ENCODE data around the gene MFSD2B. TPM values are rescaled to one million over a fixed set of nuclear protein-coding genes. Genes with fewer than 3 reads are reported as not detected.

The MFSD2B gene
- total and polyA plus RNA-seq, 7 donors = 0.03 to 0.28 (median 0.12) TPM; not detected in 2

DNA sequence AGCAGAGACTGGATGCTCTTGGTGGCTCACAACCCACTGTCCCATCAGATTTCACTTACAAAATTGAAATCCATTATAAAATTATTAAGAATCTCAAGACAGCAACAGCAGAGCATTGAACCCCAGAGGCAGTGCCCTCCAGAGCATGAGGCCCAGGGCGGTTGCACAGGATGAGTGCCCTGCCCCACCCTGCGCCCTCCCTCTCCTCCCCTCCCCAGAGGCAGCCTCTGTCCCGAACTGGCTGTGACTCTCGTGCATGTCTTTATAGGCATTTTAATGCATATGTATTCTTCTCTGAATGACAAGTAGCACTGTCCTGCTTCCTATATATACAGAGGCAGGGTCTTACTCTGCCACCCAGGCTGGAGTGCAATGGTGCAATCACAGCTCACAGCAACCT is 10.4 kb downstream of the MFSD2B start:
- intact Hi-C loops (cut with DNase I) = no loop called here

DNA sequence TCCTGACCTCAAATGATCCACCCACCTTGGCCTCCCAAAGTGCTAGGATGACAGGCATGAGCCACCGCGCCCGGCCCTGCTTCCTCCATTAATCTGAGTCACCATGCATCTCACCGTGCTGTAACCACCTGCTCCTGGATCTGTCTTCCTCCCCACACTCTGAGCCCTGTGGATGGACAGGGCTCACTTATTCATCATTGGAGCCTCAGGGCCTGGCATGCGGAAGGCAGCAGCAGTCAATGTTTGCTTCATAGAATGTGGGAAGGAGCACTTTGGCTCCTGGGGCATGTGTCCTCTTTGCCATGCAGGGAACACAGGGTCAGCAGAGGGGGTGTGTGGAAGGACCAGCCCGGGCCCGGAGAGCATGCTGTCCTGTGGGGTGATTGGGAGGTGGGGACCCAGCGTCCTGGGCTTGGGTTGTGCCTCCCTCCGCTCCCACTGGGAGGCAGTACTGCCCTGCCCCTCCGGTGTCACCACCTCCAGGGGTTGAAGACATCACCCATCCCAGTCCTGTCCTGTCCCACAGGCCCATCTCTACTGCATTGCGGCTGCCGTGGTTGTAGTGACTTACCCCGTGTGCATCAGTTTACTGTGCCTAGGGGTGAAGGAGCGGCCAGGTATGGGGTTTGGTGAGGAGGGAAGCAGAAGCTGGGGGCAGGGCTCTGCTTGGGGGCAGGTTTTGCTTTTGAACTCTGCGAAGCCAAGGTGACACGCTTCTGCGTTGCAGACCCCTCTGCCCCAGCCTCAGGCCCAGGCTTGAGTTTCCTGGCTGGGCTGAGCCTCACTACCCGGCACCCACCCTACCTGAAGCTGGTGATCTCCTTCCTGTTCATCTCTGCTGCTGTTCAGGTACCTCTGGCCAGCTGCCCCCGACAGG is 11.5 kb downstream of the MFSD2B start:
- TF ChIP-seq, protein P1, sequence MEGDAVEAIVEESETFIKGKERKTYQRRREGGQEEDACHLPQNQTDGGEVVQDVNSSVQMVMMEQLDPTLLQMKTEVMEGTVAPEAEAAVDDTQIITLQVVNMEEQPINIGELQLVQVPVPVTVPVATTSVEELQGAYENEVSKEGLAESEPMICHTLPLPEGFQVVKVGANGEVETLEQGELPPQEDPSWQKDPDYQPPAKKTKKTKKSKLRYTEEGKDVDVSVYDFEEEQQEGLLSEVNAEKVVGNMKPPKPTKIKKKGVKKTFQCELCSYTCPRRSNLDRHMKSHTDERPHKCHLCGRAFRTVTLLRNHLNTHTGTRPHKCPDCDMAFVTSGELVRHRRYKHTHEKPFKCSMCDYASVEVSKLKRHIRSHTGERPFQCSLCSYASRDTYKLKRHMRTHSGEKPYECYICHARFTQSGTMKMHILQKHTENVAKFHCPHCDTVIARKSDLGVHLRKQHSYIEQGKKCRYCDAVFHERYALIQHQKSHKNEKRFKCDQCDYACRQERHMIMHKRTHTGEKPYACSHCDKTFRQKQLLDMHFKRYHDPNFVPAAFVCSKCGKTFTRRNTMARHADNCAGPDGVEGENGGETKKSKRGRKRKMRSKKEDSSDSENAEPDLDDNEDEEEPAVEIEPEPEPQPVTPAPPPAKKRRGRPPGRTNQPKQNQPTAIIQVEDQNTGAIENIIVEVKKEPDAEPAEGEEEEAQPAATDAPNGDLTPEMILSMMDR (IDR thresholded peaks at IDR 0.05) = no peak
- Histone ChIP-seq H3K27me3 (ENCODE audit: insufficient read depth in 3 of 3, low read length in 2 of 3) (no peaks in the 10 kb centered on the region), H3K4me3 (no peak overlapping the region), H3K27ac (no peak overlapping the region), H3K36me3 (ENCODE audit: insufficient read depth in 1 of 2, low read depth in 1 of 2) (peaks cover 0 to 23% of the 10 kb centered on the region in 2 donors), H3K4me1 (no peaks in the 10 kb centered on the region), H3K9me3 (no peaks in the 10 kb centered on the region)
- 75 to 81% (median 79%) methylated on average over 19 of the region's 19 CpGs for WGBS, 3 donors
- ATAC-seq (no peak), DNase-seq (no peak)
- intact Hi-C loops (cut with DNase I) = no loop called here

More for the DNA sequence above, 10.4 kb downstream of the MFSD2B start:
- TF ChIP-seq, protein P1 (IDR thresholded peaks at IDR 0.05) = no peak
- ATAC-seq (no peak), DNase-seq (no peak)
- no peaks in the 10 kb centered on the region for H3K4me1 ChIP-seq
- no peak overlapping the region for H3K4me3 ChIP-seq
- 73 to 85% (median 76%) methylated on average over 4 of the region's 4 CpGs for WGBS, 3 donors
- H3K27me3 ChIP-seq (ENCODE audit: insufficient read depth in 3 of 3, low read length in 2 of 3) = no peaks in the 10 kb centered on the region
- no peak overlapping the region for H3K27ac ChIP-seq
- H3K9me3 ChIP-seq = no peaks in the 10 kb centered on the region
- H3K36me3 ChIP-seq (ENCODE audit: insufficient read depth in 1 of 2, low read depth in 1 of 2) = peaks cover 0 to 18% of the 10 kb centered on the region in 2 donors

DNA sequence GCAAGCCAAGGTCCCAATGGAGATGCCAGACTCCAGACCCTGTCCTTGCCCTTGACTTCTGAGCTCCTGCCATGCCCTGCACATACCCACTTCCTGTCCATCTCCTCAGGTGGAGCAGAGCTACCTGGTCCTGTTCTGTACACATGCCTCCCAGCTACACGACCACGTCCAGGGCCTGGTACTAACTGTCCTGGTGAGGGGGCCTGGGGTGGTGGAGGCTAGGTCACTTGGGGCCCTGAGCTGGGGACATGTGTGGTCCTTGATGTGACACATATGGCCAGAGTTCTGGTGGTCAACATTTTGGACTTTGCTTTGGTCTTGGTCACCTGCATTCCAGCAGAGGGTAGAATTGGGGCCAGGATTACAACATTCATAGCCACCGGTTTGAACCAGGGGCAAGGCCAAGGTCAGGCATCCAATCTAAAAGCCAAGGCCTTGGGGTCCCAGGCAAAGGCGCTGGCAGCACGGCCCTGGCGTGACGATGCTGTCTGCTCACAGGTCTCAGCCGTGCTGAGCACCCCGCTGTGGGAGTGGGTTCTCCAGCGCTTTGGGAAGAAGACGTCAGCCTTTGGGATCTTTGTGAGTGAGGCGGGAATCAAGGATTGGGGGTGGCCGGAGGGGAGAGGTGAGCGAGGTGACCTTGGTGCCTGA is 12.6 kb downstream of the MFSD2B start:
- no peaks in the 10 kb centered on the region for H3K27me3 ChIP-seq (ENCODE audit: insufficient read depth in 3 of 3, low read length in 2 of 3)
- TF ChIP-seq, protein P1 (IDR thresholded peaks at IDR 0.05) = no peak
- peaks cover 0 to 33% of the 10 kb centered on the region in 2 donors for H3K36me3 ChIP-seq (ENCODE audit: insufficient read depth in 1 of 2, low read depth in 1 of 2)
- ATAC-seq (no peak), DNase-seq (no peak)
- no peaks in the 10 kb centered on the region for H3K4me1 ChIP-seq
- H3K27ac ChIP-seq = no peak overlapping the region
- H3K9me3 ChIP-seq = no peaks in the 10 kb centered on the region
- H3K4me3 ChIP-seq = no peak overlapping the region
- 85 to 93% (median 92%) methylated on average over 14 of the region's 14 CpGs for WGBS, 3 donors
- intact Hi-C loops (cut with DNase I) = no loop called here

DNA sequence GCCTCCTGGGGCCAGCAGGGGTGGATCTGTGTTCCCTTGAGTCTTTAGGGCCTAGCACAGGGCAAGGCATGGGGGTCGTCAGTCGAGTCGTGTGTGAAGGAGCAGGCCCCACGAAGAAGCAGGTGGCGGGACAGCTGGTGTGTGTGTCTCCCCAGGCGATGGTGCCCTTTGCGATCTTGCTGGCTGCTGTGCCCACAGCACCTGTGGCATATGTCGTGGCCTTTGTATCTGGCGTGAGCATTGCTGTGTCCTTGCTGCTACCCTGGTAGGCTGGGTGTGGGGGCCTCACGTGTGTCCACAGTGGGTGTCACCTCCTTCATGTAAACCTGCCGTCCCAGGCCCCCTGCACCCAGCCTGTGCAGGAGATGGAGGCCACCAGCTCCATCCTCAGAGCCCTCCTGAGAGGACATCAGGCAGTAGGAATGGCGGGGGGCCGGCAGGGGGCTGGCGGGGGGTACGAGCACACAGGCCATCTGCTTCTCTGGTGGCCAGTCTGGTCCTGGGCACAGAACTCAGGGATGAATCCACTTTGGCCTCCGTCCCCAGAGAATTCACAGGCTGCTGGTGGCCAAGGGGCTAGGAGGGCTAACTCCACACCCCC is 13.2 kb downstream of the MFSD2B start:
- DNase-seq (no peak), ATAC-seq (no peak)
- TF ChIP-seq, protein P1 (IDR thresholded peaks at IDR 0.05) = no peak
- intact Hi-C loops (cut with DNase I) = no loop called here
- peaks cover 0 to 38% of the 10 kb centered on the region in 2 donors for H3K36me3 ChIP-seq (ENCODE audit: insufficient read depth in 1 of 2, low read depth in 1 of 2)
- no peak overlapping the region for H3K4me3 ChIP-seq
- H3K27ac ChIP-seq = no peak overlapping the region
- 68 to 78% (median 78%) methylated on average over 16 of the region's 16 CpGs for whole genome bisulfite sequencing, 3 donors
- no peaks in the 10 kb centered on the region for H3K27me3 ChIP-seq (ENCODE audit: insufficient read depth in 3 of 3, low read length in 2 of 3)
- no peaks in the 10 kb centered on the region for H3K4me1 ChIP-seq
- no peaks in the 10 kb centered on the region for H3K9me3 ChIP-seq
